COLO668 (cell line): ENCODE results near the gene SEPTIN2.
"Not testable (repeated sequence)": the region's sequence is repeated elsewhere in the genome, so short reads cannot be mapped to it uniquely, and the experiment has no call there.

Source experiments
- DNase-seq: peaks from one replicate; lab custom pipeline; 2025; ENCODE audit not compliant: unreplicated experiment; lab: John Stamatoyannopoulos, UW

The SEPTIN2 gene

DNA sequence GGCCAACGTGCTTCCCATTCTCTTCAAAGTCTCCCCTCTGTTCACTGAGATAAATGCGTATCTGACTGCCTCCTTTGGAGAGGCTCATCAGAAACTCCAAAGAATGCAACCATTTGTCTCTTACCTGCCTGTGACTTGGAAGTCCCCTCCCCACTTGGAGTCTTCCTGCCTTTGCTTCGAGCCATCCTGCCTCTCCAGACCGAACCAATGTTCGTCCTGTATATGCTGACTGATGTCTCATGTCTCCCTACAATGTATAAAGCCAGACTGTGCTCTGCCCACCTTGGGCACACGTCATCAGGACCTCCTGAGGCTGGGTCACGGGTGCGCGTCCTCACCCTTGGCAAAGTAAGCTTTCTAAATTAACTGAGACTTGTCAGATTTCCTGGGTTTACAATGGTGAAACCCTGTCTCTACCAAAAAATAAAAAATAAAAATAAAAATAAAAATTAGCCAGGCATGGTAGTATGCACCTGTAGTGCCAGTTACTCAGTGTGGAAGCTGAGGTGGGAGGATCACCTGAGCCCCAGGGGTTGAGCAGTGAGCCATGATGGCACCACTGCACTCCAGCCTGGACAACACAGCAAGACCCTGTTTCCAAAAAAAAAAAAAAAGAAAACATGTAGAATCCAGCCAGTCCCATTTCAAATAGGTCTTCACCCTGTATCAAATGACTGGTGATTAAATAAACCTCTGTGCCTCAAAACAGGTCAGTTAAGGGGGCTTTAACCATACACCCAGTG is 29.2 kb upstream of the SEPTIN2 start:
- DNase-seq = no peak

- no peak for DNase-seq
Observed at GRCh38 chr2:241288324-241288888, 27.3 kb upstream of the SEPTIN2 start.

DNA sequence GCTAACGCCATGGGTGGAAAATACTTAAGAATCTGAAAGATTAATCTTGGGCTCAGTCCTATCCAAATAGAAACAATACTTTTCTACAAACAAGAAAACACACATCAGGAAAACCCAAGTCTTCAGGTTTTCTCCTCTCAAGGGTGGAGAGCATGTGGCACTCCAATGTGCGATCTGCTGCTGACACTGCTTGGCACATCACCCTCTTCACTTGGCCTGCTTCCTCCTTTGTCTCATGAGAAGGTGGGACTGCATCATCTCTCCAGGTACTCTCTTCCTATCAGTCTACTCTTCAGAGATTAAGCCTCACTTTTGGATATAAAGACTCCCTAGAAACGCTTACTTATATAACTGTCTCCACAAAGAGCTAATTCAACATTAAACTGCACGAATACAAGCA is 26.7 kb upstream of the SEPTIN2 start:
- DNase-seq = no peak

- no peak for DNase-seq
Observed at GRCh38 chr2:241289597-241289996, 26.1 kb upstream of the SEPTIN2 start.

- DNase-seq = no peak
Observed at GRCh38 chr2:241291153-241291552, 24.6 kb upstream of the SEPTIN2 start.

- no peak for DNase-seq
Observed at GRCh38 chr2:241291977-241292376, 23.7 kb upstream of the SEPTIN2 start.

DNA sequence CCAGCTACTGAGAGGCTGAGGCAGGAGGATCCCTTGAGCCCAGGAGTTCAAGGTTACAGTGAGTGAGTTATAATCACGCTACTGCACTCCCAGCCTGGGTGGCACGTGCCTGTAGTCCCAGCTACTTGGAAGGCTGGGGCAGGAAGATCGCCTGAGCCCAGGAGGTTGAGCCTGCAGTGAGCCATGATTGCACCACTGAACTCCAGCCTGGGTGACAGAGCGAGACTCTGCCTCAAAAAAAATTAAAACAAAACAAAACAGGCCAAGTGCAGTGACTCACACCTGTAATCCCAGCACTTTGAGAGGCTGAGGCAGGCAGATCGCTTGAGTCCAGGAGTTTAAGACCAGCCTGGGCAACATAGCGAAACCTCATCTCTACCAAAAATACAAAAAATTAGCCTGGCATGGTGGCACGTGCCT is 22.3 kb upstream of the SEPTIN2 start:
- not testable (repeated sequence) for DNase-seq

DNA sequence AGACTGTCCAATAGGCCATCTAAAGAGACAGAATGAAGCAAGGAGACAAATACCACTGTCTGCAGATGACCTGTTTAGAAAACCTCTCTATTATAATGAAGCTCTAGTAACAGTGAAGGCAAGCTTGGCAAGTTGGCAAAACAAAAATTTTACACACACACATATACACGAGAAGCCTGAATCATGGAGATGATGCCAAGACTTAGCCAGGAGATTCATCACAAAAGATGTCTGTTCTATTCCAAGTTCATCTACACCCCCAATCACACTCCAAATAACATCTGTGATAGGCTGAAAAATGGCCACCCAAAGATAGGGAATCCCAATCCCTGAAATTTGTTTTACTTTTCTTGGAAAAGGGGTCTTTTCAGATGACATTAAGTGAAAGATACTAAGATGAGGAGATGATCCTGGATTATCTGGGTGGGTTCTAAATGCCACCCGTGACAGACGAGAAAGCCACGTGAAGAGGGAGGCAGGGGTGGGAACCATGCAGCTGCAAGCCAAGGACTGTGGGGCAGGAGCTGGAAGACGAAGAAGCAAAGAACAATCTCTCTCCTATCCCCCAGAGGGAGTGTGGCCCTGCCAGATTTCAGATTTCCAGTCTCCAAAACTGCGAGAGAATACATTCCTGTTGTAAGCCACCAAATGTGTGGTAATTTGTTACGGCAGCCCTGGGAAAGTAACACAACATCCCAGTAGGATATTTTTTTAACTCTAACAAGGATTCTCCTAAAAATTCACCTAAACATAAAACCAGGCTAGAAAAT is 20.2 kb upstream of the SEPTIN2 start:
- no peak for DNase-seq

DNA sequence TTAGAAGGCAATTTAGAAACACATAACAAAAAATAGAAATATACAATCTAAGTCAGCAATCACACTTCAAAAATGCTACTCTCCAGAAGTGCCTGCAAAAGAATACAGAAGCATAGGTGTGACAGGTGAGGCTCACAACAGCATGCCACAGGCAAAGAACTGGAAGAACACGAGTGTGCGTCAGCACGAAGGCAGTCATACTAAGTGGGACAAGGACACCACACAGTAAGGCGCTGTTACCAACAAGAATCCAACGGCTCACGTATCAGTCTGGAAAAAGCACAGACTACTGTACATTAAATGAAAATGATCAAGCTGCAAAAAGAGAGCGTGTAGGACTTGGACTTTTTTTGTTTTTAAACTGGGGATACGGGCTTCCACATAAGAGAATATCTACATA is 19.0 kb upstream of the SEPTIN2 start:
- no peak for DNase-seq

- DNase-seq = no peak
Observed at GRCh38 chr2:241298673-241299072, 17.1 kb upstream of the SEPTIN2 start.

- DNase-seq = no peak
Observed at GRCh38 chr2:241300000-241300399, 15.7 kb upstream of the SEPTIN2 start.

- DNase-seq = no peak
Observed at GRCh38 chr2:241302083-241302482, 13.6 kb upstream of the SEPTIN2 start.

DNA sequence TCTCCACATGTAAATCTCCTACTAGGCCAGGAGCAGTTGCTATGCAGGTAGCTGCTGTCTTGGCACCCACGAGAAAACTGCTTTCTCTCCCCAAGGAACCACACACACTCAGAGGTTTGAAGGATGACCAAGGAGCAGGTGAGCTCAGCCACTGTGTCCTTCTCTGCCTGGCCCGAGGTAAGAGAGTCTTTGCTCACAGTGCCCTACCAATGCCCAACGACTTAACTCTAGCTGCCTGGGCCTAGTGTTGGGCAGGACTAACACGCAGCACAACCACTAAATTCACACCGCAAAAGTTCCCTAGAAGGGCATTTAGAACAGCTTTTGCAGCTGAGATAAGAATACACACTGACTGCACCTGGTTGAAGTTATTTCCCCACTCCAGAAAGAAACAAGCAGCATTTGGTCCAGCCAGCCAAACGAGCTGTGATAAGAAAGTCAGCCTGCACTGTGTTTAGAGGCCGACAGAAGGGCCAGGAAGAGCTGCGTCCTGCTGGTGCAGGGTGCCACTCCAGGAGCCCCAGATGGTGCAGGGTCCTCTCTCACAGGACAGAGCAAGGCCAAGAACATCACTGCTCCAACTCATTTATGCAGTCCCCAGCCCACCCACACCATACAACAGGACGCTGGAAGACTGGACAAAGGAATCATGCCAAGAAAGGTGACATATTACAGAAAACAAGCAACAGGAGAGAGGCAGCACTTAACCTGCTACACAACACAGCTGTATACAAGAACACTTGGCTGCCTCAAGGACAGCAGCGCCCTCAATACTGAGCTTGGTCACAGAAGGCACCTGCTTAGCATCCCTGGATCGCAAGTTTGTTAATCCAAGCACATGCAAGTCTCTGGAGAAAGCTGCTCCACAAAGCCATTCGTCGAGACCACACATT is 12.7 kb upstream of the SEPTIN2 start:
- no peak for DNase-seq

- no peak for DNase-seq
Observed at GRCh38 chr2:241304039-241304670, 11.6 kb upstream of the SEPTIN2 start.

- DNase-seq = no peak
Observed at GRCh38 chr2:241307055-241307454, 8.7 kb upstream of the SEPTIN2 start.

- no peak for DNase-seq
Observed at GRCh38 chr2:241308267-241308666, 7.5 kb upstream of the SEPTIN2 start.

DNA sequence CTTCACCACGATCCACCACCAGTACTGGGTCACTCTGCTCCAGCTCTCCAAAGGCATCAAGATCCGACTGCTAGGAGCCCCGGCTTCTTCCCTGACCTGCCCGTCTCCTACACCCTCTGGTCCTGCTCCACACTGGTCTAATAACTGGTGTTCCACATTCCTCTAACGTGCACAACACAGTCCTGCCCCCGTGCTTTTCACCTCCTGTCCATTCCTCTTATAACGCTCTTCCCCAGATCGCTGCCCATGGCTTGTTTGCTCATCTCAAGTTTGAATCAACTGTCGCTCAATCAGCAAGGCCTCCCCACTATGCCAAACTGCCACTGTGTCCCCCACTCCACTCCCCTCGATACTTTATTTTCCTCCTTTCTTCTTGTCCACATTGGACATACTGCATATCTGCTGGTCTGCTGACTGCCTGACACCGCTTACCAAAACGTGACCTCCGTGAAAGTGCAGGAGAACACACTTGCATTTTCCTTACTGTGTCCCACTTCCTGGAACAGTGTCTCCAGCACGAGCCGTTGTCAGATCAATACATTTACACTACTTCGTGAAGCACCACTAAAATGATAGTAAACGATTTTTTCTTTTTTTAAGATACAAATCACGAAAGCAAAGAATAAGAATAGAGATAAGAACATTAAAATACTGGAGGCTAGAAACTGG is 6.8 kb upstream of the SEPTIN2 start:
- no peak for DNase-seq

DNA sequence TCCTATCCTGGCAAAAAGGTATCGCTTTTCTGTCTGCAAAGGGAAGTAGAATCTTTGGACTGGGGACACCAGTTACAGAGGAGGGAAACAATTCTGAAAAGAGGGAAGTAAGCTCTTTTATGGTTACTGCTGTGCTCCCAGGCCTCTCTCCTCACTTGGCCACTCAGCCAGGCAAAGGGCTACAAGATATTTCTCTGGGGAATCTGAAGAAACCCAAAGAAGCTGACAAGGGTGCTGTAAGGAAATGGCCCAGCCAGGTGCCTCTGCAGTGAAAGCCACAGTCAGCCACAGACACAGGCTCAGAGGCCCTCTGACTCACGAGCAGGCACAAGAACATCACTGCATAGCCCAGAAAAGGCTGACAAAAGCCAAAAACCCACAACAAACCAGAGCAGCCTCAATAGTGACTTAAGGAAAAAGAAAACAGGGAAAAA is 6.0 kb upstream of the SEPTIN2 start:
- no peak for DNase-seq

DNA sequence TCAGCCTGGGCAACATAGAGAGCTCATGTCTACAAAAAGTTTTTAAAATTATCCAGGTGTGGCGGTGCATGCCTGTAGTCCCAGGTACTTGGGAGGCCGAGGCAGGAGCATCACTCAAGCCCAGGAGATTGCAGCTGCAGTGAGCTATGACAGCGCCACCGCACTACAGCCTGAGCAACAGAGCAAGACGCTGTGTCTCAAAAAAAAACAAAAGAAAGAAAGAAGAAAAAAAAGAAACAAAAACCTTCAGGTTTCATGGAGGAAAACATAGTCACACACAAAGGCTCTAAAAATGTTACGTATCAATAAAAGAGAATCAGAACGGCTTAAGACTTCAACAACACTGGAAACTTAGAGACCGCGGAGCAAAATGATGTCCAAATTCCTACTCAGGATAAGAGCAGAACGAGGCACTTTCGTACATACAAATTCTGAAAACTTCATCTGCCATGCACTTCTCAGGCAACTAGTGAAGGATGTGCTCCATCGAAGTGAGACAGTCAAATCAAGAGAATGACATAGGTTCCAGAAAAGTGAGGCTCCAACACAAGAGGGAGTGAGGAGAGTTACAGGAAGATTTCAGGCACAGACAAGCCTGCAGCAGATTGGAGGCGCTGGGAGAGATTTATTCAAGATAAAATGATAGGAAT is 4.7 kb upstream of the SEPTIN2 start:
- DNase-seq = no peak

DNA sequence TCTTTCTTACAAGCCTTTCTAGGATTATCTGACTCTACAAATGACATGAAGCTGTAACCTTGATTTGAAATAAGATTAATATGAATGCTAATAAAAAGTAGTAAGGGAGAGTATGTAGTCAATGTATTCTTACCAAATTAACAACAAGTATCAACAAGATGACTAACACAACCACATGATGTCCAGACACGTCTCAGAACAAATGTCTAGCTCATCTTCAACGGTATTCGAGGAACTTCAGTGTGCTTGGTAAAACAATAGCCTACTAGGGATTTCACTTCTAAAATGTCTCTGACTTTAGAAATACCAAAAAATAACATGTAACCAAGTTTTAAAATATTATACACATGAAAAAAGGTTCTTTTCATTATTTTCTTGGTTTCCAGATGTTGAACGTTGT is 3.6 kb upstream of the SEPTIN2 start:
- DNase-seq = no peak
